HepG2 (cell line): ENCODE results near the gene SPP1. TPM values are rescaled to one million over a fixed set of nuclear protein-coding genes. Genes with fewer than 3 reads are reported as not detected.
A peak's percentile ranks its signal among the peaks of the same experiment; 100 is the strongest.

Experiments used
- CEBPG ChIP-seq: IDR thresholded peaks from 2 replicates; pipeline ENCODE4 v1.6.1; 2016
- DNMT1 ChIP-seq: sonication (generic); formaldehyde crosslinking; IDR thresholded peaks from 2 replicates; pipeline ENCODE4 v1.5.1; 2020; ENCODE audit warnings: mild to moderate bottlenecking, missing genetic modification reagents
- HMGXB3 ChIP-seq: sonication (generic); formaldehyde crosslinking; IDR thresholded peaks from 2 replicates; pipeline ENCODE4 v1.4.0; 2020; ENCODE audit warnings: missing genetic modification reagents, borderline replicate concordance
- HNF1B ChIP-seq: sonication (generic); formaldehyde crosslinking; IDR thresholded peaks from 2 replicates; pipeline ENCODE4 v1.5.1; 2020; ENCODE audit warnings: mild to moderate bottlenecking, moderate library complexity, missing genetic modification reagents
- KAT8 ChIP-seq: IDR thresholded peaks from 2 replicates; pipeline ENCODE4 v1.6.1; 2016; ENCODE audit warnings: missing genetic modification reagents, missing compliant biosample characterization
- KLF6 ChIP-seq: IDR thresholded peaks from 2 replicates; pipeline ENCODE4 v1.8.0; 2016; ENCODE audit warnings: missing biosample characterization, missing genetic modification reagents
- MEIS2 ChIP-seq: sonication (generic); formaldehyde crosslinking; IDR thresholded peaks from 2 replicates; pipeline ENCODE4 v1.9.0; 2021; ENCODE audit warnings: mild to moderate bottlenecking, missing genetic modification reagents
- RNF2 ChIP-seq: fragments of 450-650 bp; conservative IDR thresholded peaks from 2 replicates; pipeline ENCODE4 v1.6.1; 2016; ENCODE audit warnings: low read depth
- SALL2 ChIP-seq: sonication (generic); formaldehyde crosslinking; IDR thresholded peaks from 2 replicates; pipeline ENCODE4 v1.8.1; 2023; ENCODE audit warnings: mild to moderate bottlenecking, missing genetic modification reagents, inconsistent platforms
- SOX13 ChIP-seq, 3 experiments: fragments of 450-650 bp in 1 of 3; sonication (generic) in 1 of 3; formaldehyde crosslinking in 1 of 3; IDR thresholded peaks in 2 of 3; conservative IDR thresholded peaks in 1 of 3; 2 replicates each; pipeline versions ENCODE4 v1.5.0 to v1.6.1; 2016 to 2020; ENCODE audit warnings: antibody characterized with exemption in 1 of 3, mild to moderate bottlenecking in 1 of 3, missing compliant biosample characterization in 1 of 3, missing genetic modification reagents in 1 of 3, moderate library complexity in 1 of 3
- TAF1 ChIP-seq: sonication (generic); formaldehyde crosslinking; IDR thresholded peaks from 2 replicates; pipeline ENCODE4 v1.4.0; 2020; ENCODE audit warnings: missing genetic modification reagents
- TMF1 ChIP-seq: sonication (generic); formaldehyde crosslinking; IDR thresholded peaks from 2 replicates; pipeline ENCODE4 v1.8.1; 2022; ENCODE audit warnings: low read depth, missing genetic modification reagents
- TP53 ChIP-seq: sonication (generic); formaldehyde crosslinking; conservative IDR thresholded peaks from 2 replicates; pipeline ENCODE4 v1.4.0; 2020; ENCODE audit warnings: missing genetic modification reagents
- ZNF136 ChIP-seq: sonication (generic); formaldehyde crosslinking; IDR thresholded peaks from 2 replicates; pipeline ENCODE4 v1.8.1; 2022; ENCODE audit warnings: low read depth, mild to moderate bottlenecking, moderate library complexity, missing genetic modification reagents
- ZNF138 ChIP-seq: sonication (generic); formaldehyde crosslinking; IDR thresholded peaks from 2 replicates; pipeline ENCODE4 v1.5.0; 2020; ENCODE audit warnings: mild to moderate bottlenecking, low read depth, missing genetic modification reagents
- ZNF367 ChIP-seq: sonication (generic); formaldehyde crosslinking; IDR thresholded peaks from 2 replicates; pipeline ENCODE4 v1.4.0; 2020; ENCODE audit warnings: missing genetic modification reagents, borderline replicate concordance
- ZSCAN30 ChIP-seq: sonication (generic); formaldehyde crosslinking; IDR thresholded peaks from 2 replicates; pipeline ENCODE4 v1.5.0; 2020; ENCODE audit warnings: mild to moderate bottlenecking, missing genetic modification reagents
- polyA plus RNA-seq, 8 experiments: library from polyadenylated mRNA; depleted of rRNA in 3 of 8; stranded (reverse) in 7 of 8; unstranded in 1 of 8; fragments of >200 nt; fragmentation: Illumina TruSeq in 4 of 8; extraction: Trizol in 4 of 8; gene quantifications; 2 replicates each; pipeline versions ENCODE4 v1.2.1 to v1.2.3, GENCODE V29; 2011 to 2016; ENCODE audit warnings: low read depth in 4 of 8, missing spikeins in 1 of 8, mixed read lengths in 1 of 8; ENCODE audit not compliant: insufficient read depth in 1 of 8
- total RNA-seq, 5 experiments: library from RNA; depleted of rRNA; stranded (reverse); fragments of >200 nt; fragmentation: Illumina TruSeq; extraction: Trizol; gene quantifications; 2 replicates each; pipeline ENCODE4 v1.2.3, GENCODE V29; 2016; ENCODE audit warnings: low read depth in 1 of 5

The SPP1 gene
- total and polyA plus RNA-seq, 2 of the 13 experiments (the other 11 are each of a cell fraction or from before 2014, with no cell fraction given), result 682 to 788 TPM

- TF ChIP-seq MEIS2 (CRISPR knock-in tag) (no peak), KLF6 (CRISPR knock-in tag) (no peak), TP53 (CRISPR knock-in tag) (no peak), SALL2 (CRISPR knock-in tag) (no peak), HMGXB3 (CRISPR knock-in tag) (no peak), RNF2 (no peak), CEBPG (peak; percentile 73), TAF1 (CRISPR knock-in tag) (no peak), ZSCAN30 (CRISPR knock-in tag) (no peak), ZNF136 (CRISPR knock-in tag) (no peak), SOX13 (IDR thresholded peaks at IDR 0.05) (no peak), SOX13 (CRISPR knock-in tag; conservative IDR thresholded peaks at IDR 0.05 in 1 of 2, IDR thresholded peaks at IDR 0.05 in 1 of 2) (peak in 1 of 2 experiments; percentile 51; a peak in 1 of 4 replicates), HNF1B (CRISPR knock-in tag) (no peak), DNMT1 (no peak), KAT8 (0 out of 2 replicates have a peak, but pooled peaks have one; percentile 18), TMF1 (CRISPR knock-in tag) (no peak), ZNF138 (CRISPR knock-in tag) (no peak), ZNF367 (CRISPR knock-in tag) (no peak)
Observed at GRCh38 chr4:87941537-87942392, 33.7 kb upstream of the SPP1 start (continued).
